Activated CD4-positive, alpha-beta T cell treated with anti-CD3 and anti-CD28 coated beads for 24 hours (primary cell): Measurements from ENCODE around the gene RNF207.

Experiments
- DNase-seq, 2 donors: peaks; one replicate each; pipeline ENCODE4 v3.0.0-alpha.2; 2020; ENCODE audit warnings: low read depth in 2 of 2

The RNF207 gene

GRCh38 chr1:6269720-6270400 lies 63.9 kb downstream of the RNF207 start:
- DNase-seq = no peak

DNA sequence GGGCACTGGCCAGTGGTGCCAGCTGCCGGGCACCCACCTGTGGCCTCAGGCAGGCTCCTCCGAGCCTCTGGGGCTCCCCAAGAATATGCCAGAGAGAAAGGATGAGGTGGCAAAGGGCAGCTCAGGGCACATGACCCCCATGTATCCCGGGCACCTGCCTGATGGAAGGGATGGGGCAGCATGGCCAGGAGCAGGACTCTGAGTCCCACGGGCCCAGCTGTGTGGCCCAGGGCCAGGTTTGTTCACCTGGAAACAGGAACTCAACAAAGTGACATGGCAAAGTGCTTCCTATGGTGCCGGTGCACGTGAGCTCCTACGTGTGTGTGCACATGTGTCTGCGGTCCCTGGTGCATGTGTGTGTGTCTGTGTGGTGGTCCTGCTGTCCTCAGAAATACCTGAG lies 64.5 kb downstream of the RNF207 start:
- no peak for DNase-seq
